Measurements from ENCODE around the gene INA. TPM values are rescaled to one million over a fixed set of nuclear protein-coding genes. Genes with fewer than 3 reads are reported as not detected.
"Not testable (repeated sequence)": the region's sequence is repeated elsewhere in the genome, so short reads cannot be mapped to it uniquely, and the experiment has no call there.

The INA gene
- not detected for total RNA-seq
- long read RNA-seq: 0 reads

GRCh38 chr10:103276896-103277712 is at the start of gene INA:
Gene INA, plus strand, starts transcription at chr10:103277138. Its CDS starts 74 bp downstream, at chr10:103277212.
- no peak for DNase-seq
- ATAC-seq: no peak
- intact Hi-C loops (cut with micrococcal nuclease): no loop called here

GRCh38 chr10:103227416-103227815 is 49.5 kb upstream of the INA start:
- no peak for ATAC-seq
- intact Hi-C loops (cut with micrococcal nuclease): no loop called here

GRCh38 chr10:103231047-103231551 is 45.8 kb upstream of the INA start:
- peak; percentile 57 for ATAC-seq
- no peak for DNase-seq
- intact Hi-C loops (cut with micrococcal nuclease): loop anchor here (10.0 kb wide), 1 partner anchor 46 kb away; no protein-coding TSS in a partner anchor

More at GRCh38 chr10:103227416-103227815, 49.5 kb upstream of the INA start:
- DNase-seq: no peak

GRCh38 chr10:103232131-103232673 is 44.7 kb upstream of the INA start:
- no peak for DNase-seq
- intact Hi-C loops (cut with micrococcal nuclease): loop anchor here (10.0 kb wide), 1 partner anchor 47 kb away; no protein-coding TSS in a partner anchor

GRCh38 chr10:103232772-103233488 is 44.0 kb upstream of the INA start:
- ATAC-seq (no peak), DNase-seq (no peak)
- intact Hi-C loops (cut with micrococcal nuclease): loop anchor here (10.0 kb wide), 1 partner anchor 48 kb away; no protein-coding TSS in a partner anchor

More at GRCh38 chr10:103232131-103232673, 44.7 kb upstream of the INA start:
- no peak for ATAC-seq

- ATAC-seq (no peak), DNase-seq (no peak)
- intact Hi-C loops (cut with micrococcal nuclease): loop anchor here (10.0 kb wide), 1 partner anchor 51 kb away; no protein-coding TSS in a partner anchor
These were observed 41.2 kb upstream of the INA start for GRCh38 chr10:103235775-103236174.

- peak; percentile 86 for ATAC-seq
- DNase-seq: peak; percentile 40
- intact Hi-C loops (cut with micrococcal nuclease): loop anchor here (10.0 kb wide), 1 partner anchor 54 kb away; no protein-coding TSS in a partner anchor
These were observed 38.3 kb upstream of the INA start for GRCh38 chr10:103238506-103239252.

- DNase-seq (no peak), ATAC-seq (peak; percentile 25)
- intact Hi-C loops (cut with micrococcal nuclease): loop anchor here (5.0 to 10.0 kb wide), 2 partner anchors 137 to 324 kb away; partner anchors contain the start of gene CNNM2
These were observed 35.5 kb upstream of the INA start for GRCh38 chr10:103241262-103242011.

- intact Hi-C loops (cut with micrococcal nuclease): loop anchor here (5.0 to 10.0 kb wide), 2 partner anchors 140 to 327 kb away; partner anchors contain the start of gene CNNM2
- DNase-seq (peak; percentile 52), ATAC-seq (peak; percentile 90)
These were observed 32.2 kb upstream of the INA start for GRCh38 chr10:103244666-103245271.

GRCh38 chr10:103245587-103245986 is 31.4 kb upstream of the INA start, which contains the start of gene RPEL1:
Gene RPEL1, plus strand, starts transcription at chr10:103245887. Its CDS starts 110 bp downstream, at chr10:103245997.
- intact Hi-C loops (cut with micrococcal nuclease): loop anchor here (10.0 kb wide), 1 partner anchor 141 kb away; no protein-coding TSS in a partner anchor
- DNase-seq, ATAC-seq: not testable (repeated sequence)

- intact Hi-C loops (cut with micrococcal nuclease): loop anchor here (10.0 kb wide), 1 partner anchor 142 kb away; no protein-coding TSS in a partner anchor
- no peak for ATAC-seq
- no peak for DNase-seq
These were observed 30.6 kb upstream of the INA start for GRCh38 chr10:103246324-103246723.

- DNase-seq (no peak), ATAC-seq (no peak)
- intact Hi-C loops (cut with micrococcal nuclease): no loop called here
These were observed 22.8 kb upstream of the INA start for GRCh38 chr10:103254113-103254512.

GRCh38 chr10:103254538-103255325 is 22.2 kb upstream of the INA start:
- DNase-seq: no peak
- intact Hi-C loops (cut with micrococcal nuclease): no loop called here
- ATAC-seq: no peak

GRCh38 chr10:103256613-103257012 is 20.3 kb upstream of the INA start:
- DNase-seq (no peak), ATAC-seq (no peak)
- intact Hi-C loops (cut with micrococcal nuclease): no loop called here

- intact Hi-C loops (cut with micrococcal nuclease): no loop called here
- DNase-seq (no peak), ATAC-seq (no peak)
These were observed 19.1 kb upstream of the INA start for GRCh38 chr10:103257812-103258211.

- ATAC-seq; intact Hi-C loops (cut with micrococcal nuclease); DNase-seq: not testable (repeated sequence)
These were observed 18.0 kb upstream of the INA start for GRCh38 chr10:103258928-103259327.

All from left ventricle myocardium superior (tissue), 1 donor.